ENCODE data around the gene PVALEF. TPM values are rescaled to one million over a fixed set of nuclear protein-coding genes. Genes with fewer than 3 reads are reported as not detected.

The PVALEF gene
- total RNA-seq, 4 donors from 2014 or later = not detected

DNA sequence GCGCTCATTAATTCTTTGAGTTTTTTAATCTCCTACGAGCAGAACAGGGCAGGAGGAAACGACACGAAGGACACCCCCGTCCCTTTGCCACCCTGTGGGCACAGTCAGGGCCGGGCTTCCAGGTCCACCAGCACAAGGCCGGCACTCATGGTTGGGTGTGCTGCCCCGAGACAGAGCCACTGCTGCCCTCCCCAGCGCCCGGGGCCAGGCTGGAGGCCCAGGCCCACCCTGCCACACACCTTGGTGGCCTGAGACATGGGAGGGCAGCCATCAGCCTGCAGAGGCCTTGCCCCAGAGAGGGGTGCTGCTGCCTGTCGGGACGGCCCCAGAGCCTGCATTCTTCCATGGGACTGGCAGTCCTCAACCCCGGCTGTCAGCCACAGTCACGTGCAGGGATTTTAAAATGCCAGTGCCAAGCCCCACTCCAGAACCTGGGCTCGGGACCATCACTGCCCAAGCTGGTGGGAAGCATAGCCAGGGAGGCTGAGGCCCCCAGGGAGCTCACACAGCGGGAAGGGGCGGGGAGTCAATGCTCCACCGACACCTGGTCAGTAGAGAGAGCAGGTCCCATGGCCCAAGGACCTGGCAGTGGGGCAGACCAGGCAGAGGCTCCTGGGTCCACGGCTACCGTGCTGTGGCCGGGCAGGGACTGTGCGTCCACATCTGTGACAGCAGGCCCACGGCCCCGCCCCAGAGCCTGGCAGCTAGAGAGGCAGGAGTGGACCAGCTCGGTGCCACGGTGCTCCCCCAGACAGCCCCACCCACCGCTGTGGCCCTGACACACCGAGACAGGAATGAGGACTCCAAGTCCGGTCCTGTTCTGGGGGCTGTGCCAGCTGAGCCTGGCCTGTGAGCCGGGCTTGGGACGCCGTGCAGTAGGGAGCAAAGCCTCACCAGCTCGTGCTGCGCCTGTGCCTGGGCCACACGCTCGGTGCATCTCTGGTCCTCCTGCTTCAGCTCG lies 29.9 kb downstream of the PVALEF start:
- Histone ChIP-seq H3K4me1 (peaks cover 0 to 19% (median 7%) of the 10 kb centered on the region in 4 donors), H3K27ac (replicated peaks in 1 of 4) (no peak overlapping the region), H3K36me3 (peaks cover 0 to 75% (median 41%) of the 10 kb centered on the region in 4 donors), H3K27me3 (no peaks in the 10 kb centered on the region), H3K9me3 (no peaks in the 10 kb centered on the region), H3K4me3 (no peak overlapping the region)
- TF ChIP-seq POLR2A (IDR thresholded peaks at IDR 0.05; ENCODE audit: low read depth) = no peak
- TF ChIP-seq, protein P1, sequence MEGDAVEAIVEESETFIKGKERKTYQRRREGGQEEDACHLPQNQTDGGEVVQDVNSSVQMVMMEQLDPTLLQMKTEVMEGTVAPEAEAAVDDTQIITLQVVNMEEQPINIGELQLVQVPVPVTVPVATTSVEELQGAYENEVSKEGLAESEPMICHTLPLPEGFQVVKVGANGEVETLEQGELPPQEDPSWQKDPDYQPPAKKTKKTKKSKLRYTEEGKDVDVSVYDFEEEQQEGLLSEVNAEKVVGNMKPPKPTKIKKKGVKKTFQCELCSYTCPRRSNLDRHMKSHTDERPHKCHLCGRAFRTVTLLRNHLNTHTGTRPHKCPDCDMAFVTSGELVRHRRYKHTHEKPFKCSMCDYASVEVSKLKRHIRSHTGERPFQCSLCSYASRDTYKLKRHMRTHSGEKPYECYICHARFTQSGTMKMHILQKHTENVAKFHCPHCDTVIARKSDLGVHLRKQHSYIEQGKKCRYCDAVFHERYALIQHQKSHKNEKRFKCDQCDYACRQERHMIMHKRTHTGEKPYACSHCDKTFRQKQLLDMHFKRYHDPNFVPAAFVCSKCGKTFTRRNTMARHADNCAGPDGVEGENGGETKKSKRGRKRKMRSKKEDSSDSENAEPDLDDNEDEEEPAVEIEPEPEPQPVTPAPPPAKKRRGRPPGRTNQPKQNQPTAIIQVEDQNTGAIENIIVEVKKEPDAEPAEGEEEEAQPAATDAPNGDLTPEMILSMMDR (IDR thresholded peaks at IDR 0.05) = no peak
- TF ChIP-seq EP300 (IDR thresholded peaks at IDR 0.05) = no peak
- no peak for TF ChIP-seq POLR2AphosphoS5 (IDR thresholded peaks at IDR 0.05)
- DNase-seq (ENCODE audit: extremely low spot score) = no peak
- intact Hi-C loops (cut with DNase I) = loop anchor here (5.0 kb wide), 1 partner anchor 53 kb away; no protein-coding TSS in a partner anchor
- 95% methylated on average over 10 of the region's 37 CpGs for whole genome bisulfite sequencing

DNA sequence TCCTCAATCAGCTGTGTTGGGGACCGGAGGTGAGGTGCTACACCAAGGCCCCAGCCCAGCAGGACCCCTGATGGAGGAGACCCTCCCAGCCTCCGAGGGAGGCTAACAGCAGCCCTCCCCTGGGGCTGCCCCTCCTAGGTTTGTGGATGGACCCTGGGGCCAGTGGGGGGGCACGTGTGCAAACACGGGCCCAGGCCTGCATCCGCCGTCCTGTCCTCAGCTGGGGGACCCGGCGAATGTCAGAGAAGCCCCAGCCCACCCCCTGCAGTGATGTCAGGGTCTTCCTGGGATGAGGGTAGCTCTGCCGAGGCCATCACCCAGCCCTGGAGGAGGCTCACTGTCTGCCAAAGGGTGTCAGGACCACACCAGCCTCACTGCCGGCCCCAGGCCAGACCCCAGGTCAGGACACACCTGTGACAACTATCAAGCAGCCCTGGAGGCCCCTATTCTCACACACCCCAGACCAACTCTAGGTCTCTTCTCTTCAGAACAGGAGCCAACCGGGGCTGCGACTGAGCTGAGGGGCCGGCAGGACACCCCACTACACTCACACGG lies 30.7 kb downstream of the PVALEF start:
- Histone ChIP-seq H3K4me3 (no peak overlapping the region), H3K27me3 (no peaks in the 10 kb centered on the region), H3K27ac (replicated peaks in 1 of 4) (no peak overlapping the region), H3K9me3 (no peaks in the 10 kb centered on the region), H3K4me1 (peaks cover 7 to 19% (median 11%) of the 10 kb centered on the region in 4 donors), H3K36me3 (peaks cover 0 to 69% (median 35%) of the 10 kb centered on the region in 4 donors)
- no peak for DNase-seq (ENCODE audit: extremely low spot score)
- intact Hi-C loops (cut with DNase I) = loop anchor here (5.0 kb wide), 1 partner anchor 54 kb away; no protein-coding TSS in a partner anchor
- 88% methylated on average over 11 of the region's 14 CpGs for whole genome bisulfite sequencing
- TF ChIP-seq POLR2AphosphoS5 (IDR thresholded peaks at IDR 0.05) (no peak), POLR2A (IDR thresholded peaks at IDR 0.05; ENCODE audit: low read depth) (no peak), EP300 (IDR thresholded peaks at IDR 0.05) (no peak)
- TF ChIP-seq, protein P1 (IDR thresholded peaks at IDR 0.05) = no peak

DNA sequence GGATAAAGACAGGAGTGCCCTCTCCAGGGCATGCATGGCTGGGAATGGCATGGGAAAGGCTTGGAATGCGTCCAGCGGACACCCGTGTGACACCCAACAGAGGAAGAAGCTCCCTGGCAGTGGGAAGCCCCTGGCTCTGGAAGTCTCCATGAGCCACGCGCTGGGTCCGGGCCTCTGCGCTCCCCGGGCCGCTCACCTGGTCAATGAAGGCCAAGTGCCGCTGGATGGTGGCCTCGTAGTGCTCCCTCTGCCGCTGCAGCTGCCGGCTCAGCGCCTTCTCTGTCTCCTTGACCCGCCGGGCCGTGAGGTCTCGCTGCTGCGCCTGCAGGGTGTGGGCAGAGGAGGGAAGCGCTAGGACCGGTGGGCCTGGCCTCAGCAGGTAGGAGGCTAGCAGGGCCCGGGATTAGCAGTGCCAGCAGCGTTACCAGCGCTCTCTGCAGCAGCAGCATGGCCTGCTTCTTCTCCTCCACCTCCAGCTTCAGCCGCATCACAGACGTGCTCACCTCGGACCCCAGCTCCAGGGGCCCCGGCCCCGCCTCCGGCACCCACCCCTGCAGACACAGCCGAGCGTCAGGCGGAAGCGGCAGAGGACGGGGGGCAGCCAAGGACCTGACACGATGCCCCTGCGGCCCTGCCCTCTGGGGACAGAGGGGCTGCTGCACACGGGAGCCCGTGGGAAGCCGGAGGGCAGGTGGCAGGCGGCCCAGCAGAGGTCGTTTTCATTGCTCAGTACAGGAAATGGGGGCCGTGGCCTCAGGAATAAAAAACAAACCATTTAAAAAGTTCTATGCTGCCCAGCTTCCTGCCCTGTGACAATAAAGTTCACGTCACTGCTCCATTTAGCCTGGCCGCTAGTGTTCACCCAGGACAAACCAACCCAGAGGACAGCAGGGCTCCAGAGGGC lies 31.4 kb downstream of the PVALEF start:
- DNase-seq (ENCODE audit: extremely low spot score) = no peak
- peaks cover 9 to 19% (median 12%) of the 10 kb centered on the region in 4 donors for H3K4me1 ChIP-seq
- intact Hi-C loops (cut with DNase I) = loop anchor here (5.0 kb wide), 1 partner anchor 54 kb away; no protein-coding TSS in a partner anchor
- no peak overlapping the region for H3K4me3 ChIP-seq
- H3K27me3 ChIP-seq = no peaks in the 10 kb centered on the region
- TF ChIP-seq POLR2AphosphoS5 (IDR thresholded peaks at IDR 0.05) (no peak), EP300 (IDR thresholded peaks at IDR 0.05) (no peak), POLR2A (IDR thresholded peaks at IDR 0.05; ENCODE audit: low read depth) (no peak)
- TF ChIP-seq, protein P1 (IDR thresholded peaks at IDR 0.05) = no peak
- H3K9me3 ChIP-seq = no peaks in the 10 kb centered on the region
- peaks cover 0 to 61% (median 34%) of the 10 kb centered on the region in 4 donors for H3K36me3 ChIP-seq
- WGBS = 87% methylated on average over 44 of the region's 45 CpGs
- H3K27ac ChIP-seq (replicated peaks in 1 of 4) = no peak overlapping the region

DNA sequence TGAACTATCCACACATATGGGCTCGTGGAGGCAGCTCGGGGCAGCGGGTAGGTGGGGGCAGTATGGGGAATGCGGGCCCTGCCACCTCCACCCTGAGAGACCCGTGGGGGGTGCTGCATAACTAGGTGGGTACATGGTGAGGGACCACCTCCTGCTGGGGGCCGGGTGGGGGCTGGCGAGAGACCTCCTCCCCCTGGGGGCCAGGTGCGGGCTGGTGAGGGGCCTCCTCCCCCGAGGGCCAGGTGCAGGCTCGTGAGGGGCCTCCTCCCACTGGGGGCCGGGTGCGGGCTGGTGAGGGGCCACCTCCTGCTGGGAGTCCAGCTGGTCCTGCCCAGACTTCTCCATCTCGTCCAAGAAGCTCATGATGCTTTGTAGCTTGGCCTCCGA lies 32.1 kb downstream of the PVALEF start:
- Histone ChIP-seq H3K27me3 (no peaks in the 10 kb centered on the region), H3K4me1 (peaks cover 9 to 19% (median 12%) of the 10 kb centered on the region in 4 donors), H3K36me3 (peaks cover 0 to 59% (median 29%) of the 10 kb centered on the region in 4 donors), H3K27ac (replicated peaks in 1 of 4) (no peak overlapping the region), H3K9me3 (no peaks in the 10 kb centered on the region), H3K4me3 (no peak overlapping the region)
- TF ChIP-seq EP300 (IDR thresholded peaks at IDR 0.05) = no peak
- TF ChIP-seq POLR2A (IDR thresholded peaks at IDR 0.05; ENCODE audit: low read depth) = no peak
- no peak for TF ChIP-seq POLR2AphosphoS5 (IDR thresholded peaks at IDR 0.05)
- TF ChIP-seq, protein P1 (IDR thresholded peaks at IDR 0.05) = no peak
- DNase-seq (ENCODE audit: extremely low spot score) = no peak
- 80% methylated on average over 11 of the region's 14 CpGs for WGBS
- intact Hi-C loops (cut with DNase I) = loop anchor here (5.0 kb wide), 1 partner anchor 55 kb away; no protein-coding TSS in a partner anchor

Data from esophagus muscularis mucosa (tissue), 4 donors.